ENCODE data around the gene EFNA5. TPM values are rescaled to one million over a fixed set of nuclear protein-coding genes. Genes with fewer than 3 reads are reported as not detected.

EFNA5 gene
- total and polyA plus RNA-seq, 10 of the 15 experiments (the other 5 are each of a cell fraction or from before 2014, with no cell fraction given): 0.19 to 12.6 (median 3.9) TPM

- TF ChIP-seq ZNF687 (IDR thresholded peaks at IDR 0.05) (peak; percentile 68; the same call in 1 of the 2 replicates), SMARCA5 (IDR thresholded peaks at IDR 0.05) (no peak), ZSCAN29 (IDR thresholded peaks at IDR 0.05) (no peak), CUX1 (IDR thresholded peaks at IDR 0.05; ENCODE audit: insufficient replicate concordance, low read depth, low read length) (no peak), ZZZ3 (IDR thresholded peaks at IDR 0.05; ENCODE audit: control insufficient read depth, insufficient read length, low read depth) (no peak), JUNB (IDR thresholded peaks at IDR 0.05) (peak; percentile 74), YBX1 (IDR thresholded peaks at IDR 0.05) (no peak), NFIC (IDR thresholded peaks at IDR 0.05; ENCODE audit: low read depth, low read length) (peak; percentile 50), MYB (IDR thresholded peaks at IDR 0.05; ENCODE audit: borderline replicate concordance, low read depth, low read length) (peak; percentile 77; the same call in 1 of the 2 replicates), TBL1XR1 (IDR thresholded peaks at IDR 0.05; ENCODE audit: low read depth, low read length) (no peak), CHD1 (IDR thresholded peaks at IDR 0.05; ENCODE audit: low read depth, low read length) (no peak), ZNF217 (IDR thresholded peaks at IDR 0.05) (peak; percentile 73; the same call in 1 of the 2 replicates), BACH1 (IDR thresholded peaks at IDR 0.05; ENCODE audit: borderline replicate concordance) (peak; percentile 40; the same call in 1 of the 2 replicates)
- TF ChIP-seq, protein P1, sequence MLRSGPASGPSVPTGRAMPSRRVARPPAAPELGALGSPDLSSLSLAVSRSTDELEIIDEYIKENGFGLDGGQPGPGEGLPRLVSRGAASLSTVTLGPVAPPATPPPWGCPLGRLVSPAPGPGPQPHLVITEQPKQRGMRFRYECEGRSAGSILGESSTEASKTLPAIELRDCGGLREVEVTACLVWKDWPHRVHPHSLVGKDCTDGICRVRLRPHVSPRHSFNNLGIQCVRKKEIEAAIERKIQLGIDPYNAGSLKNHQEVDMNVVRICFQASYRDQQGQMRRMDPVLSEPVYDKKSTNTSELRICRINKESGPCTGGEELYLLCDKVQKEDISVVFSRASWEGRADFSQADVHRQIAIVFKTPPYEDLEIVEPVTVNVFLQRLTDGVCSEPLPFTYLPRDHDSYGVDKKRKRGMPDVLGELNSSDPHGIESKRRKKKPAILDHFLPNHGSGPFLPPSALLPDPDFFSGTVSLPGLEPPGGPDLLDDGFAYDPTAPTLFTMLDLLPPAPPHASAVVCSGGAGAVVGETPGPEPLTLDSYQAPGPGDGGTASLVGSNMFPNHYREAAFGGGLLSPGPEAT (IDR thresholded peaks at IDR 0.05; ENCODE audit: low read depth): peak; percentile 71; the same call in 1 of the 2 replicates
Measured at GRCh38 chr5:107474716-107475489, 195.8 kb downstream of the EFNA5 start (continued).
